ENCODE measurements around the gene GNG7.
"Not testable (repeated sequence)": the region's sequence is repeated elsewhere in the genome, so short reads cannot be mapped to it uniquely, and the experiment has no call there.

The GNG7 gene

GRCh38 chr19:2680808-2681207 lies 21.7 kb downstream of the GNG7 start:
- H3K9me2 ChIP-seq (replicated peaks; ENCODE audit: low read depth, low read length), result no peaks in the 10 kb centered on the region

GRCh38 chr19:2679439-2679838 lies 23.1 kb downstream of the GNG7 start:
- H2AFZ ChIP-seq (ENCODE audit: low read length), result no peak overlapping the region
- H3K79me2 ChIP-seq (ENCODE audit: insufficient read depth, low read length), result no peaks in the 10 kb centered on the region
- no peaks in the 10 kb centered on the region for H3K4me1 ChIP-seq (ENCODE audit: insufficient read depth, low read length, poor library complexity, severe bottlenecking)

More at GRCh38 chr19:2680808-2681207, 21.7 kb downstream of the GNG7 start:
- Histone ChIP-seq H3K27me3 (ENCODE audit: insufficient read depth, low read length, poor library complexity, severe bottlenecking) (no peaks in the 10 kb centered on the region), H3F3A (ENCODE audit: low read depth) (no peaks in the 10 kb centered on the region), H3K4me2 (ENCODE audit: low read depth, low read length, poor library complexity, severe bottlenecking) (no peak overlapping the region), H3K4me3 (ENCODE audit: low read length, poor library complexity, severe bottlenecking) (no peak overlapping the region), H3K79me2 (ENCODE audit: insufficient read depth, low read length) (no peaks in the 10 kb centered on the region), H2AFZ (ENCODE audit: low read length) (no peak overlapping the region), H3K4me1 (ENCODE audit: insufficient read depth, low read length, poor library complexity, severe bottlenecking) (no peaks in the 10 kb centered on the region), H4K20me1 (ENCODE audit: insufficient read depth, low read length, poor library complexity, severe bottlenecking) (no peaks in the 10 kb centered on the region), H3K9me3 (ENCODE audit: insufficient read depth, low read depth, low read length) (no peaks in the 10 kb centered on the region), H3K36me3 (ENCODE audit: insufficient read depth, low read length) (no peaks in the 10 kb centered on the region), H3K9ac (ENCODE audit: low read depth, low read length, poor library complexity, severe bottlenecking) (no peak overlapping the region)
- TF ChIP-seq EZH2phosphoT487 (IDR thresholded peaks at IDR 0.05; ENCODE audit: borderline replicate concordance), result no peak
- TF ChIP-seq CTCF (conservative IDR thresholded peaks at IDR 0.05; ENCODE audit: low read length), result no peak

GRCh38 chr19:2678948-2679347 lies 23.5 kb downstream of the GNG7 start:
- not testable (repeated sequence) for H3K27me3 ChIP-seq (ENCODE audit: insufficient read depth, low read length, poor library complexity, severe bottlenecking); H3F3A ChIP-seq (ENCODE audit: low read depth); H3K4me1 ChIP-seq (ENCODE audit: insufficient read depth, low read length, poor library complexity, severe bottlenecking); H3K36me3 ChIP-seq (ENCODE audit: insufficient read depth, low read length); H3K4me3 ChIP-seq (ENCODE audit: low read length, poor library complexity, severe bottlenecking); H4K20me1 ChIP-seq (ENCODE audit: insufficient read depth, low read length, poor library complexity, severe bottlenecking); H3K79me2 ChIP-seq (ENCODE audit: insufficient read depth, low read length); H3K9me3 ChIP-seq (ENCODE audit: insufficient read depth, low read depth, low read length); H3K9me2 ChIP-seq (replicated peaks; ENCODE audit: low read depth, low read length); H3K4me2 ChIP-seq (ENCODE audit: low read depth, low read length, poor library complexity, severe bottlenecking); H3K9ac ChIP-seq (ENCODE audit: low read depth, low read length, poor library complexity, severe bottlenecking); H2AFZ ChIP-seq (ENCODE audit: low read length)

More at GRCh38 chr19:2679439-2679838, 23.1 kb downstream of the GNG7 start:
- Histone ChIP-seq H3F3A (ENCODE audit: low read depth) (no peaks in the 10 kb centered on the region), H3K9ac (ENCODE audit: low read depth, low read length, poor library complexity, severe bottlenecking) (no peak overlapping the region), H3K4me2 (ENCODE audit: low read depth, low read length, poor library complexity, severe bottlenecking) (no peak overlapping the region), H3K4me3 (ENCODE audit: low read length, poor library complexity, severe bottlenecking) (no peak overlapping the region), H4K20me1 (ENCODE audit: insufficient read depth, low read length, poor library complexity, severe bottlenecking) (no peaks in the 10 kb centered on the region), H3K9me3 (ENCODE audit: insufficient read depth, low read depth, low read length) (no peaks in the 10 kb centered on the region), H3K36me3 (ENCODE audit: insufficient read depth, low read length) (no peaks in the 10 kb centered on the region), H3K9me2 (replicated peaks; ENCODE audit: low read depth, low read length) (no peaks in the 10 kb centered on the region), H3K27me3 (ENCODE audit: insufficient read depth, low read length, poor library complexity, severe bottlenecking) (no peaks in the 10 kb centered on the region)
- TF ChIP-seq CTCF (conservative IDR thresholded peaks at IDR 0.05; ENCODE audit: low read length) (no peak), EZH2phosphoT487 (IDR thresholded peaks at IDR 0.05; ENCODE audit: borderline replicate concordance) (no peak)

GRCh38 chr19:2678044-2678671 lies 24.3 kb downstream of the GNG7 start:
- Histone ChIP-seq H3K9me3 (ENCODE audit: insufficient read depth, low read depth, low read length) (no peaks in the 10 kb centered on the region), H3K9me2 (replicated peaks; ENCODE audit: low read depth, low read length) (no peaks in the 10 kb centered on the region), H3K36me3 (ENCODE audit: insufficient read depth, low read length) (no peaks in the 10 kb centered on the region), H3F3A (ENCODE audit: low read depth) (no peaks in the 10 kb centered on the region), H3K9ac (ENCODE audit: low read depth, low read length, poor library complexity, severe bottlenecking) (no peak overlapping the region), H3K4me1 (ENCODE audit: insufficient read depth, low read length, poor library complexity, severe bottlenecking) (no peaks in the 10 kb centered on the region), H4K20me1 (ENCODE audit: insufficient read depth, low read length, poor library complexity, severe bottlenecking) (no peaks in the 10 kb centered on the region), H3K4me2 (ENCODE audit: low read depth, low read length, poor library complexity, severe bottlenecking) (no peak overlapping the region), H3K79me2 (ENCODE audit: insufficient read depth, low read length) (no peaks in the 10 kb centered on the region), H3K27me3 (ENCODE audit: insufficient read depth, low read length, poor library complexity, severe bottlenecking) (no peaks in the 10 kb centered on the region), H3K4me3 (ENCODE audit: low read length, poor library complexity, severe bottlenecking) (no peak overlapping the region), H2AFZ (ENCODE audit: low read length) (no peak overlapping the region)
- TF ChIP-seq EZH2phosphoT487 (IDR thresholded peaks at IDR 0.05; ENCODE audit: borderline replicate concordance), result no peak
